Middle frontal gyrus (tissue), 1 donor: Measurements from ENCODE around the gene NBDY.
"Not testable (repeated sequence)": the region's sequence is repeated elsewhere in the genome, so short reads cannot be mapped to it uniquely, and the experiment has no call there.

Source experiments
- DNase-seq: peaks from one replicate; pipeline ENCODE4 v3.0.0-alpha.2; 2015; ENCODE audit warnings: low spot score; ENCODE audit errors: extremely low spot score

The NBDY gene

DNA sequence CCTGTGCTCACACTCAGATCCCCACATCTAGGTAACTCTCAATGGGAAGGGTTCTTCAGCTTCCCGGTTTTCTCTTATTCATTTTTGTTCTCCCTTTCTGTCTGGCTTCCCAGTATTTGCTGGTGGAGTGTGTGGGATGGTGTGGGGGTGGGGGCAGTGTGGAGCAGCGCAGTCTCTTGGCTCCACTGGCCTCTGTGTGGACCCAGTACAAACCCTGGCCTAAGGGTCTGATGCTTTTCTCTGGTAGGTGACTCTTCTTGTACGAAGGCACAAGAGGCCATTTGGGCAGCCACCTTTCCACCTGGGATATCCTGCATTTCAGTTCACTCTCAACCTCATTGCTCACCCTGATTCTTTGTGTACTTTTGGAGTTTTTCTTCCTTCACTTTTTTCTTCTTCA lies 71.3 kb downstream of the NBDY start:
- no peak for DNase-seq

GRCh38 chrX:56800801-56801200 lies 71.8 kb downstream of the NBDY start:
- no peak for DNase-seq

- no peak for DNase-seq
Measured at GRCh38 chrX:56802428-56802827, 73.4 kb downstream of the NBDY start.

GRCh38 chrX:56802921-56803849 lies 74.1 kb downstream of the NBDY start:
- DNase-seq, result peak; percentile 72

- no peak for DNase-seq
Measured at GRCh38 chrX:56803850-56804681, 75.0 kb downstream of the NBDY start.

GRCh38 chrX:56804867-56805266 lies 75.8 kb downstream of the NBDY start:
- DNase-seq, result no peak

- no peak for DNase-seq
Measured at GRCh38 chrX:56805399-56805798, 76.4 kb downstream of the NBDY start.

DNA sequence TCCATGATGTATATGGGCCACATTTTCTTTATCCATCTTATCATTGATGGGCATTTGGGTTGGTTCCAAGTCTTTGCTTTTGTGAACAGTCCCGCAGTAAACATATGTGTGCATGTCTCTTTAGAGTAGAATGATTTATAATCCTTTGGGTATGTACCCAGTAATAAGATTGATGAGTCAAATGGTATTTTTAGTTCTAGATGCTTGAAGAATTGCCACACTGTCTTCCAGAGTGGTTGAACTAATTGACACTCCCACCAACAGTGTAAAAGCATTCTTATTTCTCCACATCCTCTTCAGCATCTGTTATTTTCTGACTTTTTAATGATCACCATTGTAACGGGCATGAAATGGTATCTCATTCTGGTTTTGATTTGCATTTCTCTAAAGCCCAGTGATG lies 77.1 kb downstream of the NBDY start:
- not testable (repeated sequence) for DNase-seq

GRCh38 chrX:56811599-56811998 lies 82.6 kb downstream of the NBDY start:
- no peak for DNase-seq

DNA sequence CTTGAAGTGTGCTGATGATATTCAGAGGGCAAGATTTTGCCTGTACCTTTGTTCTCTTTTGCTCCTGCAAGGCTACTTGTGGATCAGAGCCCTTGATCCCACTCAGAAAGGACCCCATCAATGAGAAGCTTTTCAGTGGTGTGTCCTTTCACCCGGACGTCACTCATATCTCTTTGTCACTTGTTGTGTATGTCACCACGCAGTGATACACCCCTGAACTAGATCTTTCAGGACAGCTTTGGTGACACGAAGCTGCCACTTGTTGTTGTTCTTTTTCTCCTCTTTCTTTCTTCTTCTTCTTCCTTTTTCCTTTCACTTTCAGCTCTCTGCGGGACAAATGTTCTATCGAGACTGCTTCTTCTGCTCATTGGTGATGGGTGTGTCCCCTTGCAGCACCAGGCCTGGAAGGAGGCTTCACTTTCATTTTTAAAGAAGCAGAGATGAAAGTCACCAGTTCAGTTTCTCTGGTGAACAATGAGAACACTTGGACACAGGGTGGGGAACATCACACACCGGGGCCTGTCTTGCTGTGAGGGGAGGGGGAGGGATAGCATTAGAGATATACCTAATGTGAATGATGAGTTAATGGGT lies 83.6 kb downstream of the NBDY start:
- DNase-seq, result no peak

DNA sequence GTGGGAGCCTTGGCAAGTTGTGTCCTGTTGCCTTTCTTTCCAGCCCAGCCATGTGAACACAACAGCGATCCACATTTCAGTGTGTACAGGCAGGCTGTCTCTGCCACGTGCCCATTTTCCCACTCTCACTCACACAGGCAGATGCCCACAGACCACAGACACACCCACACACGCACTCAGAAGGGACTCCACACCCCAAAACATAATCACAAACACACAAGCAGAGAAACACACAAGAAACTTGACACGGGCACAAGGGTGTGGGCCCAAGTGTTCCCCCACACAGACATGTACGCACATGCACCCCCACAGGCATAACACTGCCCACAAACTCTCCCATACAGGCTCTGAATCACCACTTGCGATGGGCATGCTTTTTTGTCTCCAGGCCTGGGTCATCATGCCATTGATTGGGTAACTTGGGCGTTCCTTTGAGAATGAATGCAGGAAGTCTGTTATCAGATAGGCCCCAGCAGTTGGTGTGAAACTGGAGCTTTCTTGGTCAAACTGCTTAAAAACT lies 84.3 kb downstream of the NBDY start:
- no peak for DNase-seq

DNA sequence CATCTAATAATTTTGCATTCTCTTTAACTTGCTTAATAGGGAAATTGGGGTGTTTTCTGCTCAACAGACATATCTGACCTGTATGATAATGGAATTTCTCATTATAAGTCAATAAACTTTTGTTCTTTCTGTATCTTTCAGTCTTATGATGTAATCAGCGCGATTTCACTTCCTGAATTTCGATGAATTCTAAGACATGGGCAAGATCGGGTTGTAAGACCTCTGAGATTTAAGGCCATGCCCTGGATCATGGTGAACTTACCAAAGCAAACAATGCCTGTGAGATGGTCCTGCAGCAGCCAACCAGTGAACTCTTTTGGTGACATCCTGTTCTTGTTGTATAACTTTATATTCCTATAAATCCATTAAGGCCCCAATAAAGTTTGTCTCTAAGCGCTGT lies 88.1 kb downstream of the NBDY start:
- DNase-seq, result no peak

DNA sequence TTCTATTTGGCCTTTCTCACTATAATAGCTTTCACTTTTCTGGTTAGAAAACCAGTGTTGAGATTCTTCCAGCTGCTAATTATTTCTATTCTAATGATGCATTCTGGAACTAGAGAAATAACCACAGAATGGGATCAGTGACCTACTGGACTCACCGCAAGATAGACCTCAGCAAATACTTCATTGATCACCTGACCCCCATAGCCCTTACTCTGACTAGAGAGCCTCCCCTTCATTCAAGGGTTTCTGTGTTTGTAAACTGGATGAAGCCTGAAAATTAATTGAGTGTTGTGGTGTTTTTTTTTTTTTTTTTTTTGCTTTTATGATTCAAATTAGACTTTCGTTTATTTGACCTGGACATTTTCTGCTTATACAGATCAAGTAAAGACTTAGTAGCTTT lies 97.0 kb downstream of the NBDY start:
- DNase-seq, result no peak

DNA sequence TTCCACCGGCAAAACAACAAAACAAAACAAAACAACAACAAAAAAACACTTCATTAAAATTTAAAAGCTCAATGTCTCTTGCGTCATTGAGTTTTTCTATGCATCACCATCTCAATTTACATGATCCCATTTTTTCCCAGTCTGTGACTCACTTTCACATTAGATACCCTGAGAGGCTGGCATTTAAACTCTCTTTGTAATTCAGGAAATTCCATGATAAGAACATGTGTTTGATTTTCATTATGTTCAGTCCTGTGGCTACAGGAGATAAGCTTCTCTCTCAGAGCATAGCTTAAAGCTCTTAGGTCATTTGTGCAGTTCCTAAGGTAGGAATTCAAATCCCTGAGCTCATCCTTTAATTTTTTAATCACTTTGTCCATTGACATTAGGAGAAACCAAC lies 104.6 kb downstream of the NBDY start:
- no peak for DNase-seq

DNA sequence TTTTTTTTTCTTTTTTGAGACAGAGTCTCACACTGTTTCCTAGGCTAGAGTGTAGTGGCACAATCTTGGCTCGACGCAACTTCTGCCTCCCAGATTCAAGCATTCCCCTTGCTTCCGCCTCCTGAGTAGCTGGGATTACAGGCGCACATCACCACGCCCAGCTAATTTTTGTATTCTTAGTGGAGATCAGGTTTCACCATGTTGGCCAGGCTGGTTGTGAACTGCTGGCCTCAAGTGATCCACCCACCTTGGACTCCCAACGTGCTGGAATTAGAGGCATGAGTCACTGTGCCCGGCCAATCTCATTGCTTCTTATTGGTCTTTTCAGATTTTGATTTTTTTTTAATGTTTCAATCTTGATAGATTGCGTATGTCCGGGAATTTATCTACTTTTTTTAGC lies 124.4 kb downstream of the NBDY start:
- DNase-seq, result no peak

- no peak for DNase-seq
Measured at GRCh38 chrX:56857042-56857441, 128.0 kb downstream of the NBDY start.

DNA sequence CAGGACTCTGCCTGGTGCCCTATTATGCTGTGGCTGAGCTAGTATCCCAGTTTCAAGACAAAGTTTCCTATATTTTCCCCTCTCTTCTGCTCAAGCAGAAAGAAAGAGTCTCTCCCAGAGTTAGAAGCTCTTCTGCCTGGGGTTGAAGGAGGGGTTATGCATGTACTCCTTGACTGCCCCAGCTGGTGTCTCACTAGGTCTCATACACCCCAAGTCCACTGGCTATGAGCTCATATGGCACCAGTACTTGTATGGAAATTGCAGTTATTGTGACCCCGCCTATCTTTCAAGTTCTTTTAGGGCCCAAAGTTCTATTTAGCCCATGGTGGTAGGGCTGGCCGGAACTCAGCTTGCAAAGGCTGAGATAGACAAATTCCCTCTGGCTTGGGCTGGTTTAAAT lies 131.8 kb downstream of the NBDY start:
- no peak for DNase-seq
